ENCODE results near the gene KLHL29.

Gene KLHL29

GRCh38 chr2:23485261-23485660, 100.3 kb downstream of the KLHL29 start:
- Mint-ChIP-seq H3K9me3 (no peaks in the 10 kb centered on the region), H3K4me1 (peaks cover 25% of the 10 kb centered on the region), H3K4me3 (no peak overlapping the region), H3K27me3 (peaks cover 13% of the 10 kb centered on the region), H3K36me3 (ENCODE audit: low read depth) (no peaks in the 10 kb centered on the region), H3K27ac (no peak overlapping the region)
- no peak for ATAC-seq
- DNase-seq = no peak

GRCh38 chr2:23485841-23486683, 101.1 kb downstream of the KLHL29 start:
- H3K4me1 Mint-ChIP-seq = peaks cover 26% of the 10 kb centered on the region
- no peaks in the 10 kb centered on the region for H3K36me3 Mint-ChIP-seq (ENCODE audit: low read depth)
- H3K27ac Mint-ChIP-seq = no peak overlapping the region
- no peak for DNase-seq
- no peak overlapping the region for H3K4me3 Mint-ChIP-seq
- no peak for ATAC-seq
- peaks cover 9% of the 10 kb centered on the region for H3K27me3 Mint-ChIP-seq
- H3K9me3 Mint-ChIP-seq = no peaks in the 10 kb centered on the region

- no peak overlapping the region for H3K4me3 Mint-ChIP-seq
- no peaks in the 10 kb centered on the region for H3K36me3 Mint-ChIP-seq (ENCODE audit: low read depth)
- peaks cover 26% of the 10 kb centered on the region for H3K4me1 Mint-ChIP-seq
- H3K27ac Mint-ChIP-seq = no peak overlapping the region
- H3K9me3 Mint-ChIP-seq = no peaks in the 10 kb centered on the region
- ATAC-seq (no peak), DNase-seq (no peak)
- peaks cover 9% of the 10 kb centered on the region for H3K27me3 Mint-ChIP-seq
Measured at GRCh38 chr2:23486684-23487075, 101.7 kb downstream of the KLHL29 start.

DNA sequence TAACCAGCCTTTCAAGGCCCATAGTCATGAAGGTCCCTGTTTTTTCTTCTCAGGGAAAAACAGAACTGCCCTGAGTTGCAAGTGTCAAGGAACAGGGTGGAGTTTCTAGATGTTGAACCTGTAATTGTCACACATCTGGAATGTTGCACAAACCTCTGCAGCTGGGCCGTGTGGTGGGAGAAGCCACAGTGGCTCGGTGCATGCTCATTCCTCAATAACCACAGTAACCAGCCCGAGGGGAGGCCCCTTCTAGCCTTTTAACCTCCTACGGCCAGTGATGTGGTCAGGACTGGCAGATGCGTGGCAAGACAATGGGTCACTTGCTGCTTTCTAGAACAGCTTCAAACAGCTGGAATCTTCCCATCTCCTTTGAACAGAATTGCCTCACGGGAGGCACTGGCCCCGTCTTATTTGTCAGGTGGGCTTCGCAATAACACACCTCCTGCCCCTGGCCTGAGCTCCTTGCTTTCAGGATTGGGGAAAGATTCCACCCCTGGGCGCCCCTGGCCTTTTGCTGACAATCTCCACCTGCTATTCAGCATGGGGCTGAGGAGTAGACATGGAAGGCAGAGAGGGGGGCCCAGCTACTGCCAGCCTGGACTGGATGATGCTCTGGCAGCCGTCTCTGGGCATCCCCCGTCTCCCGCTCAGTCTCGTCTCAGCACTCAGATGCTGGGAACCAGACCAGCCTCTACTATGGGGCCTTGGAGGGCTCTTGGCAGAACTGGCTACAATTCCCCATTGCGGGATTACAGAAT, 102.9 kb downstream of the KLHL29 start:
- Mint-ChIP-seq H3K4me3 (no peak overlapping the region), H3K9me3 (no peaks in the 10 kb centered on the region), H3K36me3 (ENCODE audit: low read depth) (no peaks in the 10 kb centered on the region), H3K27me3 (peaks cover 11% of the 10 kb centered on the region), H3K27ac (no peak overlapping the region), H3K4me1 (peaks cover 26% of the 10 kb centered on the region)
- ATAC-seq (peak; percentile 33), DNase-seq (peak; percentile 30)

GRCh38 chr2:23488584-23488983, 103.6 kb downstream of the KLHL29 start:
- DNase-seq (no peak), ATAC-seq (no peak)
- Mint-ChIP-seq H3K4me3 (no peak overlapping the region), H3K4me1 (peaks cover 26% of the 10 kb centered on the region), H3K27me3 (peaks cover 14% of the 10 kb centered on the region), H3K27ac (no peak overlapping the region), H3K36me3 (ENCODE audit: low read depth) (no peaks in the 10 kb centered on the region), H3K9me3 (no peaks in the 10 kb centered on the region)

- Mint-ChIP-seq H3K36me3 (ENCODE audit: low read depth) (no peaks in the 10 kb centered on the region), H3K27me3 (peaks cover 10% of the 10 kb centered on the region), H3K9me3 (no peaks in the 10 kb centered on the region), H3K27ac (peak overlapping the region; percentile 76), H3K4me1 (peaks cover 26% of the 10 kb centered on the region), H3K4me3 (peak overlapping the region; percentile 28)
- ATAC-seq (peak; percentile 53), DNase-seq (peak; percentile 31)
Measured at GRCh38 chr2:23489471-23490322, 104.7 kb downstream of the KLHL29 start.

- H3K27ac Mint-ChIP-seq = no peak overlapping the region
- H3K9me3 Mint-ChIP-seq = no peaks in the 10 kb centered on the region
- no peak overlapping the region for H3K4me3 Mint-ChIP-seq
- H3K36me3 Mint-ChIP-seq (ENCODE audit: low read depth) = no peaks in the 10 kb centered on the region
- H3K4me1 Mint-ChIP-seq = peaks cover 39% of the 10 kb centered on the region
- DNase-seq = no peak
- no peak for ATAC-seq
- H3K27me3 Mint-ChIP-seq = peaks cover 10% of the 10 kb centered on the region
Measured at GRCh38 chr2:23491591-23492336, 106.8 kb downstream of the KLHL29 start.

- Mint-ChIP-seq H3K9me3 (no peaks in the 10 kb centered on the region), H3K36me3 (ENCODE audit: low read depth) (no peaks in the 10 kb centered on the region), H3K27me3 (peaks cover 11% of the 10 kb centered on the region), H3K4me3 (no peak overlapping the region), H3K27ac (no peak overlapping the region), H3K4me1 (peaks cover 44% of the 10 kb centered on the region)
- ATAC-seq = no peak
- no peak for DNase-seq
Measured at GRCh38 chr2:23492337-23492675, 107.3 kb downstream of the KLHL29 start.

GRCh38 chr2:23492921-23493320, 107.9 kb downstream of the KLHL29 start:
- H3K4me1 Mint-ChIP-seq = peaks cover 46% of the 10 kb centered on the region
- DNase-seq (no peak), ATAC-seq (no peak)
- peaks cover 15% of the 10 kb centered on the region for H3K27me3 Mint-ChIP-seq
- no peak overlapping the region for H3K4me3 Mint-ChIP-seq
- H3K36me3 Mint-ChIP-seq (ENCODE audit: low read depth) = no peaks in the 10 kb centered on the region
- no peak overlapping the region for H3K27ac Mint-ChIP-seq
- H3K9me3 Mint-ChIP-seq = no peaks in the 10 kb centered on the region

- DNase-seq (no peak), ATAC-seq (no peak)
- Mint-ChIP-seq H3K27ac (no peak overlapping the region), H3K4me3 (no peak overlapping the region), H3K9me3 (no peaks in the 10 kb centered on the region), H3K36me3 (ENCODE audit: low read depth) (no peaks in the 10 kb centered on the region), H3K4me1 (peaks cover 39% of the 10 kb centered on the region), H3K27me3 (peaks cover 15% of the 10 kb centered on the region)
Measured at GRCh38 chr2:23493846-23494245, 108.9 kb downstream of the KLHL29 start.

DNA sequence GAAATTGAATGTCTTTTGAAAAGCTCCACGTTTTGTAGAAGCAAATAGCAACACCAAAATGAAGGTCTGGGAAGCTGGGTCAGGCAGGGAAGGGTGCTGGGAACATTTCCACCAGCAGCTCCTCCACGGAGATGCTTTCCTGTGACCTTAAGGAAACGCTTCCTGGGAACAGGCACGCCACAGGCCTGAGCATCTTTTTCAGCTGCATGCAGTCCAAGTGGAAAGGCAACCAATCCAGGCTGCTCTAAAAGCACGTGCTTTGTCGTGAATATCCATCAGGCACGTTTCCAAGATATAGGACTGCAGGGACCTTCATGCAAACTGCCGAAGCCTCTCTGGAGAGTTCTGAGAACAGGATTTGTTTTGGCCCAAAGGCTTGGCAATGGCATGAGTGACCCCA, 109.3 kb downstream of the KLHL29 start:
- Mint-ChIP-seq H3K27me3 (peaks cover 15% of the 10 kb centered on the region), H3K36me3 (ENCODE audit: low read depth) (no peaks in the 10 kb centered on the region), H3K4me1 (peaks cover 36% of the 10 kb centered on the region), H3K27ac (no peak overlapping the region), H3K4me3 (no peak overlapping the region), H3K9me3 (no peaks in the 10 kb centered on the region)
- DNase-seq = no peak
- no peak for ATAC-seq

DNA sequence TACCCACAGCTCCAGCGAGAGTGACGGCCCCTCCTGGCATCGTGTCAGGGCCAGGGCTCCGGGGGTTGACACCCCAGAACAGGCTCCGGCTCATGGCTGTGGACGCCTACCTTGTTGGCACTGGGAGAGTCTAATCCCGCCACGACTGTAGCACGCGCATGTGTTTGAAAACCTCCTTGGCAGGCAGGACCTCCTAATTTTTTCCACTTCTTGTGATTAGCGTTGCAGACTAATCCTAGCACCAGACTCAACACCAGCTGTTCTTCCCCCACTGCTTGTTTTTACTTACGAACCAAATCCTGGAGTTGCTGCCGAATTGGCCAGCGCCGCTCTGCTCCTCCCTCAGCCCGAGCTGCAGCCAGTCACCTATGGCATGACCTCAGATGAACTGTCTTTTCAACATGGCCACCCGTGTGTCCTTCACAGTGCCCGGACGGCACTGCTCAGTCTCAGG, 110.7 kb downstream of the KLHL29 start:
- H3K36me3 Mint-ChIP-seq (ENCODE audit: low read depth) = no peaks in the 10 kb centered on the region
- H3K4me1 Mint-ChIP-seq = peaks cover 24% of the 10 kb centered on the region
- peaks cover 20% of the 10 kb centered on the region for H3K27me3 Mint-ChIP-seq
- DNase-seq = no peak
- no peak overlapping the region for H3K4me3 Mint-ChIP-seq
- no peak overlapping the region for H3K27ac Mint-ChIP-seq
- no peak for ATAC-seq
- no peaks in the 10 kb centered on the region for H3K9me3 Mint-ChIP-seq

DNA sequence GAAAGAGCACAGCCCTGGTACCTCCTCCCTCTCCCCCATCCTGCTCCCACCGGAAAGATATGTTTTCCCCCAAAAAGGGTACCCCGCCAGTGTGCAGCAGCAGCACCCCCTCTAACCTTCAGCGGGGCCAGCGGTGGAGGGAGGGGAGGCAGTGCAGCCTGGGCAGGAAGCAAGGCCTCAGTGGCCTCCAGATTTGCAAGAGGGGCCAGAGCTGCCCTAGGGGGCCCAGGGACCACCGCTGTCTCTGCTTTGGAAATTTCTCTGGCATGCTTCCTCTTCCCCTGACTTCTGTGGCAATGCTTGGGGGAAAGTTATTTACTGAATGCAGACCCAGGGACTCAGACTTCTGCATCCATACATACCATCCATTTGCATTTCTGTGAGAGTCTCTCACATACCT, 111.5 kb downstream of the KLHL29 start:
- no peak overlapping the region for H3K27ac Mint-ChIP-seq
- peaks cover 20% of the 10 kb centered on the region for H3K27me3 Mint-ChIP-seq
- H3K9me3 Mint-ChIP-seq = no peaks in the 10 kb centered on the region
- H3K36me3 Mint-ChIP-seq (ENCODE audit: low read depth) = no peaks in the 10 kb centered on the region
- DNase-seq (no peak), ATAC-seq (no peak)
- H3K4me1 Mint-ChIP-seq = peaks cover 24% of the 10 kb centered on the region
- no peak overlapping the region for H3K4me3 Mint-ChIP-seq

DNA sequence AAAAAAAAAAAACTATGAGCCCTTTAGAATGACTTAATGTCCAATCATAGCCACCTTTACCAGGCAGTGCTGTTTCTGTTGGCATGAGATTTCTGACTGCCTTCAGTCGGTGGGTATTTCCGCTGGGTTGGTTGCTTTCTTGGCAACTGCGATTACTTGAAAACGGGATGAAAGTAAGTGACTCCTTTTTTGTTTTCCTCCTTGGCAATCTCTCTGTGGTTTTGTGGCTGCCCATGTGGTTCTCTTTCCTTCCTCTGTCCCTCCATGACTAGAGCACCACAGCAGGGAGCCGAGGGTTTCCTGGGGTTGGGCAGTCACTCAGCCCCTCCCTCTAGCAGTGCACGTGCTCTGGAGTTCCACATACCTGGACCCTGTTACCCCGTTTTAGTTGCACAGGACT, 112.1 kb downstream of the KLHL29 start:
- Mint-ChIP-seq H3K36me3 (ENCODE audit: low read depth) (no peaks in the 10 kb centered on the region), H3K27me3 (peaks cover 18% of the 10 kb centered on the region), H3K27ac (no peak overlapping the region), H3K4me3 (no peak overlapping the region), H3K4me1 (peaks cover 24% of the 10 kb centered on the region), H3K9me3 (no peaks in the 10 kb centered on the region)
- ATAC-seq (peak; percentile 67), DNase-seq (peak; percentile 34)
